Activated CD4-positive, alpha-beta T cell treated with anti-CD3 and anti-CD28 coated beads for 1 hour (primary cell): ENCODE results near the gene MTSS2.

Source experiments
- DNase-seq: peaks from one replicate; pipeline ENCODE4 v3.0.0-alpha.2; 2020

Gene MTSS2

DNA sequence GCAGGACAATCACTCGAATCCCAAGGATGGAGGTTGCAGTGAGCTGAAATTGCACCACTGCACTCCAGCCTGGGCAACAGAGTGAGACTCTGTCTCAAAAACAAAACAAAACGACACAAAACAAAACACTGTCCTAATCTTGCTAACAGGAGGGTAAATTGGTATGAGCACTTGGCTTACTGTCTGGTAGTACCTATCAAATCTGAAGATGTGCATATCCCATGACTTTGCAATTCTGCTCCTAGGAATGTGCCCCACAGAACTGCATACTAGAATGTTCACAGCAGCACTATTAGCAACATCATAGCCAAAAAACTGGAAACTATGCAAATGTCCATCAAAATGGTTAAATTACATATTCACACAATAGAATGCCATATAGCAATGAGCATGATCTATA, 15.7 kb downstream of the MTSS2 start:
- DNase-seq = no peak

DNA sequence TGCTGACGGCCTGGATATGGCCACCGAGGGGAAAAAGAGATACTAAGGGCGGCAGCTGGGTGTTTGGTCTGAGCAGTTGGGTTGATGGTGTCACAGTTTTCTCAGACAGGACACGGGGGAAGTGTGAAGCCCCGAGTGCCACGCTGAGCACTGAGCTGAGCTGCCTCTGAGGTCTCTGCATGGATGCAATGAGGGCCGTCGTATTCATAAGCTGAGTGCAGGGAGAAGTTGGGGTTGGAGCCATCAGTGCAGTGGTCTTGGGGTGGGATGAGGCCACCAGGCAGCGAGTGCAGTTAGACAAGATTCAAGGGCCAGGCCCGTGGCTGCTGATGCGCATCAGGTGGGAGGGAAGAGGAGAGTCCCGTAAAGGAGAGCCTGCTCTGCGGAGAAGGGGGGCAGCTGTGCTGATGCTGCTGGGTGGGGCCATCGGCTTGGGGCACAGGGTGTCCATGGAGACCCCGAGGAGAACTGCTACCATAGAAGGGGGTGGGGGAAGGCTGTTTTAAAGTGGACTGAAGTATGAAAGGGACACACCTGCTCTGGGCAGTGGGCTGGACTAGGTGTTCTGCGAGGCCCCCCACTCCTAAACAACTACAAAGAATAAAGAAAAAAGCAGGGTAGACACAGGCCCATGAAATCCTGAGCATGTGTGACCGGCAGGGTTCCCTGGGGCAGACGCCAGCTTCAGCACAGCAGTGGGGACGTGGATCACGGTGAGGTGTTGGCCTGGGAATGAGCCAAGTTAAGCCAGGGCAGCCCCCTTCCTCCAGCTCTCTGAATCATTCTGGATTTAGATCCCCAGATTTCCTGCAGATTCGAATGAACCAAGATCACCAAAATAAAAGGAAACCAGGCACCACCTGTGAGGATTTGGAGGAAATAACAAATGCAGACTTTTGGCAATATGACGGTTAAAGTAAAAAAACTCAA, 19.8 kb downstream of the MTSS2 start:
- DNase-seq = no peak

DNA sequence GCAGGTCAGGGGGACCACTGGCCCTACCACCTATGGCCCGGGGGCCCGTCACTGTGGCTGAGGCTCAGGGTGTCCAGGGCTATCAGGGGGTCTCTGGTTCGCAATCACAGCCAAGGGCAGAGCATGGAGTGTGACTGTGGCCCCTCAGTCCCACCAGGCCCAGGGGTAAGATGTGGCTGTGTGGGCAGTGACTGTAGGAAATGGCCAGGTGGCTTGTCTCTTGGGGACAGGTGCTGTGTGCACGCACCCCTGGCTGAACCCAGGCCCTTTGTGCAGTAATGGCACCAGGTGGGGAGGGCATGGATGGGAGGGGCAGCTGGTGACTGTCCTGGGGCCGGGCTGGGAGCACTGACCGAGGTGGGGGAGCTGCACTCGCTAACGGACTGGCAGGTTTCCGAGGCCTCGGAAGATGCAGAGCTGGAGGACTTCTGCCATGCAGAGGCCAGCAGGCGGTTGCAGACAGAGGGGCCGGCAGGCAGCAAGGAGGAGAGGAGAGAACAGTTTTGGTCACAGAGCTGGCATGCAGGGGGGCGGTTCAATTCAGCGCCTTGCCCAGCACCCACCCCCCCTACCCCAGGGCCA, 20.6 kb downstream of the MTSS2 start:
- DNase-seq = no peak

DNA sequence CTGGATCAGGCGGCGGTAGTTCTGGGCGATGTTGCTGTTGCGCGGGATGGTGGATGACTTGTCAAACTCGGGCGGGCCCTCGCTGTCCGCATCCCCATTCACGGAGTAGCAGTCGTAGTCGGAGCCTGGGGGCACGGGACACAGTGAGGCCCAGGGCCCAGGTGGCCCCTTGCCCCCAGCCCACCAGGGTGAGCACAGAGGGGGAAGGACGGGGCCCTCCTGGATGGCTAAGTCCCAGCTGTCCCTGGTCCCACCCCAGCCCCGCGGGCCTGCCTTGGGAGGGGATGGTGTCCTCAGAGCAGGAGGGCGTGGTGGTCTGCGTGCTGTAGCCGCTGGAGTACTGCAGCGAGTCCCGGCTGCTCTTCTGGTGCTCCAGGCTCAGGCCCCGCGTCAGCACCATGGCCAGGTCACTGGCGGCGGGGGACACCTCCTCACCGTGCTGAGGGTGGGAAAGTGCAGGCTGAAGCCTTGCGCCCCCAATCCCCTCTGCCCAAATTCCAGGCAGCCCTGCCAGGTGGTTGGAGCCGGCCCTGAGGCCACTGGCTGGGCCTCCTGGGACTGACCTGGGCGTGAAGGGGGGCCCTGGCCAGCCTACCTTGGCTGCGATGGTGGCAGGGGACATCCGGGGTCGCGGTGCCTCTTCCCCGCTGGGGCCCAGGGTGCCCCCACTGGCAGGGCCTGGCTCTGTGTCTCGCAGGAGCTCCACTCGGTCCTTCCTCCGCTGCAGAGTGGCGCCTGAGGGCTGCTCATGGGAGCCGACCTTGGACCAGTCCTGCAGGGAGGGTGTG, 21.3 kb downstream of the MTSS2 start:
- DNase-seq = no peak

DNA sequence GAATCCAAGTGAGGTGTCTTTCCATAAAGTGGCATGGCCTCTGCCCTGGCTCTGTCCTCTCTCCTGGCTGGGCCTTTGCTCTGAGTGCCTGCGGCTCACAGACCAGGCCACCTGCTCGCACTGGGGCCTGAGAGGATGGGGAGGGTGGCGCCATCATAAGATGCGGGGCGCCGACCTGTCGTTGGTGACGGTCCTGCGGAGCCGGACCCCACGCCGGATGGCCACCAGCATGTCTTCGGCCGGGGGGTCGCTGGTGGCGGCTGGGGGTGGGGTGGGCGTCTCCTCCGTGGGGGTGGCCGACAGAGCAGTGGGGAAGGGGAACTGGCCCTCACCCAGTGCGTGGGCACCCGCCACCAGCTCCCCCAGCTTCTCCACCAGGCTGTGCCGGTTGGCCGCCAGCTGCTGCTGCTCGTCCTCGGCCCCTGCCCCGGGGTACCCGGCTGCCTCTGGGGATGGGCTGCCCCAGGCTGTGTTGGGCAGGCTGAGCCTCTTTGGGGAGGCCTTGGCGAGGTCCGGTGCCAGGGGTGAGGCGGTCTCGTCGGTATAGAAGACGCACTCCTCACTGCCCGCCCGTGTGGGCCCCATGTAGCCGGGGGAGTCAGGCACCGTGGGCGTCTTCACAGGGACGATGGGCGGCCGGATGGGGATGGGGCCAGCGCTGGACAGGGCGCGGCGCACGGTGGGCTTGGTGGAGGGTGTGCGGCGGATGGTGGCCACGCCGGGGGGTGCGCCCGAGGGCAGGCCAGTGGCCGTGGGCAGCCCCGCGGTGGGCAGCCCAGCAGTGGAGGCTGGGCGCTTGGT, 22.1 kb downstream of the MTSS2 start:
- no peak for DNase-seq

DNA sequence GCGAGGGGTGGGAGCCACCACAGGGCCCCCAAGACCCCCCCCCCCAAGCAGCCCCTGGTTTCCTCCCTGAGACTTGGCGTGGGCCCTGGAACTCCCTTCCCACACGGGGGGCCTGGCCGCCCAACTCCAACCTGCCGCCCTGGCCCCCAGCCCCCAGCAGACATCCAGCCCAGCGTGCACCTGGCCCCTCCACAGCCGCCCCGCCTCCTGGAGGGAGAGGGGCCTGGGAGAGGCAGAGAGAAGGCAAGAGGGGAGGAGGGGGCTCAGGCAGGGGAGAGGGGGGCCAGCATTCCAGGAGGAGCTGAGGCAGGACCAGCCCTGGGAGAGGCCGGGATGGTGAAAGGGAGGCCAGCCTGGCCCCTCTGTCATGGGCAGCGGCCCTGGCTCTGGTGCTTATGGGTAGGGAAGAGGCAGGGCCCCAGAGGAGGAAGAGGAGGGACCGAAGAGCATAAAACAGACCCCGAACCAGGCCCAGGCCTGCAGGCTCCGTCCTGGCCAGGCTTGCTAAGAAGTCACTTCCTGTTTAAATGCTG, 22.8 kb downstream of the MTSS2 start:
- no peak for DNase-seq

DNA sequence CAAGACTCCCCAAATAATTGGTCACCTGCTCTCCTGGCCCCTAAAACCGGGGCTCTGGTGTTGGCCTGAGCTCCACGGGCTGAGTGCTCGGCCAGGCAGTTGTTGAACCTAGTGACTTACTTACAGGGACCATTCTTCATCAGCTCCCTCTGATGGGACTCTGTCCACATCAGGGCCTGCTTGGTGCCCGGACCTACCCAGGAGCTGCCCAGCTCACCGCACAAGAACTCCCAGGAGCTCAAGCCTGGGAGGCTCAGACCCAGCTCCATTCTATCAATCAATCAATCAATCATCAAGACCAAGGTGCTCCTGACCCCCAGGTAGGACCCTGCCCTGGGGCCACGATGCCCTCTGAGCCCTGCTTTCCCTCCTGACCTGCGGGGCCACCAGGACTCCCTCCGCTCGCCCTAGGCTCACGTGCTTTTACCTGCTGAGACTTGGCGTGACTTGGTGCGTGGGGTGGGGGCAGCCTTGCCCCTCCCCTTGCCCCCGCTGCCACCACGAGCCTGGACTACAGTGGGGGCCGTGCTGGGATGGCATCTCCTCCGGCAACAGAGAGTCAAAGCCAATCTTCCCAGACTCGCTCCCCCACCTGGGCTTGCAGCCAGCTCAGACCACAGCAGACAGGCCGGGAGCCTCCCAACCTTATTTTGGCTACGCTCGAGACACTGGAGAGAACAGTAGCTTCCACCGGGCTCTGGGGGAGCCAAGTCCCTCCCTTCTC, 23.8 kb downstream of the MTSS2 start:
- DNase-seq = no peak

DNA sequence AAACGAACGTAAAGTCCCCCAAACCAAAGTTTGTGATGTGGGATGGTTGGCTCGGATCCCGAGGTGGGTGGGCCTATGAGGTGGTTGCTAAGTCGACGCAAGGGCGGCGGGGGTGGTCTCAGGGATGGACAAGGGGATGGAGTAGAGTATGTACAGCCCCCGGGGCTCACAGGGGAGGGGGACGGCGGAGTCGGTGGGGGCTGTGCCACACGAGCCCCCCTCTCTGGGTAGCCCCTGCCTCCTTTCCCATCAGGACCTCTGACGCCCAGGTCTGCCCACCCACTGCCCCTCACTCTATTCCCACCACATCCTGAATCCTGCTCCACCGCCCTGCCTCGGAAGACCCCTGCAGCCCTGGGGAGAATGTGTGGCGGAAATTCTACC, 24.3 kb downstream of the MTSS2 start:
- no peak for DNase-seq

DNA sequence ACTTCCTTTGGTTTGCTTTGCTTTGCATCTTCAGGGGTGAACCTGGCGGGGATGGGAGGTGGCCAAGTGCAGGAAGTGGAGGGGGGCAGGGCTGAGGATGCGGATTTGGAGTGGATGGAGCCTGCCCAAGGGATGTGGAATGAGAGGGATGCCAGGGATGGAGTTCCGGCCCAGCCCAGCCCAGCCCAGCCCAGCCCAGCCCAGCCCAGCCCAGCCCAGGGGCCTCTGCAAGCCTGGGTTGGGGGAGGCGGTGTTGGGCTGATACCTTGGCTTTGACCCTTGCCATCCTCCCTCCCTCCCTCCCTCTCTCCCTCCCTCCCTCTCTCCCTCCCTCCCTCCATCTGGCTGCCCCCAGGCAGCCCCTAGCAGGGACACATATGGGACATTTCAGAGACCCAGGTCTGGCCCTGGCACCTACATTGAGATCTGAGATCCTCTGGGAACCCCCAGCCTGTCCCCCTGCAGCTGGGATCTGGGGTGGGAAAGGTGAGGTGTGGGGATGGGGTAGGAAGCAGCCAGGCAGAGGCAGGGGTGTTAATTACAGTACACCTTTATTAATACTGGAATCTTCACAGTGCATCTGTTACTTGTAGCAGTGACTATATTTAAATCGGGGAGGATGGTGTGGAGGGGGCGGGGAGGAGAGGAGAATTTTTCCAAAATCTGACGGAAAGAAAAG, 25.0 kb downstream of the MTSS2 start:
- no peak for DNase-seq

DNA sequence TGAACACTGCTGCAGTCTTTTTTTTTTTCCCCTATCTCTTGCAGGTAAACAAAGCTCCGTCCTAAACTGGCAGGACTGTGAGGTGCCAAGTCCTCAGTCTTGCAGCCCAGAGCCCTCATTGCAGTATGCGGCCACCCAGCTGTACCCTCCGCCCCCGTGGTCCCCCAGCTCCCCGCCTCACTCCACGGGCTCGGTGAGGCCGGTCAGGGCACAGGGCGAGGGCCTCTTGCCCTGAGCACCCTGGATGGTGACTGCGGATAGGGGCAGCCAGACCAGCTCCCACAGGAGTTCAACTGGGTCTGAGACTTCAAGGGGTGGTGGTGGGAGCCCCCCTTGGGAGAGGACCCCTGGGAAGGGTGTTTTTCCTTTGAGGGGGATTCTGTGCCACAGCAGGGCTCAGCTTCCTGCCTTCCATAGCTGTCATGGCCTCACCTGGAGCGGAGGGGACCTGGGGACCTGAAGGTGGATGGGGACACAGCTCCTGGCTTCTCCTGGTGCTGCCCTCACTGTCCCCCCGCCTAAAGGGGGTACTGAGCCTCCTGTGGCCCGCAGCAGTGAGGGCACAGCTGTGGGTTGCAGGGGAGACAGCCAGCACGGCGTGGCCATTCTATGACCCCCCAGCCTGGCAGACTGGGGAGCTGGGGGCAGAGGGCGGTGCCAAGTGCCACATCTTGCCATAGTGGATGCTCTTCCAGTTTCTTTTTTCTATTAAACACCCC, 25.7 kb downstream of the MTSS2 start:
- DNase-seq = no peak

DNA sequence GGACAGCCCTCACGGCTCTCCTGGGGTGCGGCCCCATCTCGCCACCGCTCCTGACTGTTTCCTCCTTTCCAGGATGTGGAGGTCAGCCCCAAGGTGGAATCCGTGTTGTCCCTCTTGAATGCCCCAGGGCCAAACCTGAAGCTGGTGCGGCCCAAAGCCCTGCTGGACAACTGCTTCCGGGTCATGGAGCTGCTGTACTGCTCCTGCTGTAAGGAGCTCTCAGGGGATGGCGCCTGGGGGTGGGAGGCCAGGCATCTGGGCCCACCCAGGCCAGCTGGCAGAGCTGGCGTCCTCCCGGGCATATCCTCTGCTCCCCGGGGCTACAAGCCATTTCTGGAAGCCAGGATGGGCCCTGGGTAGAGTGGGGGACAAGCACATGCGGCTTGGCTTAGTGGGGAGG, 26.3 kb downstream of the MTSS2 start:
- DNase-seq = no peak

DNA sequence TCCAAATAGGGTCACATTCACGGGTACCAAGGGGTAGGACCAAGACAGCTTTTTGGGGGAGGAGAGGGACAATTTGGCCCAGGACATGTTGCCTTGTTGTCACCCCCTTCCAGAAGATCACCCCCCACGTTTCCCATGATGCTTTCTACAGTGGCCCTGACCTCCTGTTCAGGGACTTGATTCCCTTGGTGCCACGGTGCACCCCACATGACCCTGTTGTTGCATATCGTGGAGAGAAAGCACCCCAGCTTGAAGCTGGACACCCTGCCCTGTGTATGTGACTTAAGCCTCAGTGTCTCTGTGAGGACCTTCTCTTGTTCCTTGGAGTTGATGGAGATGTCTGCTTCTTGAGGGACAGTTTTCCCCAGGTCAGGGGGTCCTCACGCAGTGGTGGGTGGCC, 26.9 kb downstream of the MTSS2 start:
- DNase-seq = no peak

DNA sequence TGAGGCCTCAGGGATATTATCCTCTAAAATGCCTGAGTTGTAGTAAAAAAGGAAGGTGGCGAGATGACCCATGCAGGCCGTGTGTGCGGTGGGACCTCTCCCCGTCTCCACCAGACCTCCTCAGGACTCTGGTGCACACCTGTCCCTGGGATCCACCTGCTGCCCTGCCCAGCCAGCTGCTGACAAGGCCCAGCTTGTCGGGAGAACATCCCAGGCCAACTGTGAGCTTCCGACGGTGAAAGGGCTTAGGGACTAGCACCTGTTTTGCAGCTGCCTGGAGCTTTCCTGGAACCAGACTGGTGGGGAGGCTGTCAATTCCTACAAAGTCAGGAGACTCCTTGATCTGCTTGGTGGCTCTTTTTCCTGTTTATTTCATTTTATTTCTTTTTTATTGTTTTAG, 27.9 kb downstream of the MTSS2 start:
- DNase-seq = no peak

DNA sequence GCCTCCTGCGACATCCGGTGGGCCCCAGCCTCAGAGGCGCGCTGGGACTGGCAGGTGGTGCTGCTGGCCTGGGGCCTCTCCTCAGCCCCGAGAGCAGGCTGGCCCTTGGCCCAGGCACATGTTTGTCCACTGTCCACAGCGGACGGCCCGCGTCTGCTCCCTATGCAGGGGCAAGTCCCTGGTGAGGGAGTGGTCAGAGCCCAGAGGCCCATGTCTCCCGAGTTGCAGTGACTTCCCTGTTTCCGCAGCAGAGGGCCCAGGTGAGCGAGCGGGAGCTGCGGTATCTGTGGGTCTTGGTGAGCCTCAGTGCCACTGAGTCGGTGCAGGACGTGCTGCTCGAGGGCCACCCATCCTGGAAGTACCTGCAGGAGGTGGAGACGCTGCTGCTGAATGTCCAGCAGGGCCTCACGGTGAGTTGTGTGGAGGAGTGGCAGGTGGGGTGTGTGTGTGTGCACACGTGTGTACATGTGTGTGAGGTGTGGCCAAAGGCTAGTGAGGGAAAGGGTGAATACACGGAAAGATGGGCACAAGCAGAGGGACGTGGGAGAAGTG, 29.1 kb downstream of the MTSS2 start:
- DNase-seq = no peak

DNA sequence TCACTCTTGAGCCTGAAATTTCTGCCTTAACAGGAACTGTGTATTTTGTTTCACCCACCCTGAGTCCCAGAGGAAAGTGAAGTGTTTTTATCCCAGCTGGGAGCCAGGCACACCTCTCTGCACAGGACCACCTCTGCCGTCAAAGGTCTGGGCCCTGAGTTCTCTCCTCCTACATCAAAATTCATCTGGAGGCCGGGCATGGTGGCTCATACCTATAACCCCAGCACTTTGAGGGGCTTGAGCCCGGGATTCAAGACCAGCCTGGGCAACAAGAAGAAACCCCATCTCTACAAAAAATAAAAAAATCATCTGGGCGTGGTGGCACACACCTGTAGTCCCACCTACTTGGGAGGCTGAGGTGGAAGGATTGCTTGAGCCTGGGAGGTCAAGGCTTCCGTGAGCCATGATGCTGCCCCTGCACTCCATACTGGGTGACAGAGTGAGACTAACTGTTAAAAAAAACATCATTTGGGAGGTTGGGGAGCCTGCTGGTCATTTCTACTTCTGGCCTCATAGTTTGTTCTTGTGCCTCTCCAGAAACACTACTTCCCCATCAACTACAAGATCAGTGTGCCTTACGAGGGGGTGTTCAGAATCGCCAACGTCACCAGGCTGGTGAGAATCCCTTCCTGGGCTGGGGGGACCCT, 29.7 kb downstream of the MTSS2 start:
- DNase-seq = no peak

DNA sequence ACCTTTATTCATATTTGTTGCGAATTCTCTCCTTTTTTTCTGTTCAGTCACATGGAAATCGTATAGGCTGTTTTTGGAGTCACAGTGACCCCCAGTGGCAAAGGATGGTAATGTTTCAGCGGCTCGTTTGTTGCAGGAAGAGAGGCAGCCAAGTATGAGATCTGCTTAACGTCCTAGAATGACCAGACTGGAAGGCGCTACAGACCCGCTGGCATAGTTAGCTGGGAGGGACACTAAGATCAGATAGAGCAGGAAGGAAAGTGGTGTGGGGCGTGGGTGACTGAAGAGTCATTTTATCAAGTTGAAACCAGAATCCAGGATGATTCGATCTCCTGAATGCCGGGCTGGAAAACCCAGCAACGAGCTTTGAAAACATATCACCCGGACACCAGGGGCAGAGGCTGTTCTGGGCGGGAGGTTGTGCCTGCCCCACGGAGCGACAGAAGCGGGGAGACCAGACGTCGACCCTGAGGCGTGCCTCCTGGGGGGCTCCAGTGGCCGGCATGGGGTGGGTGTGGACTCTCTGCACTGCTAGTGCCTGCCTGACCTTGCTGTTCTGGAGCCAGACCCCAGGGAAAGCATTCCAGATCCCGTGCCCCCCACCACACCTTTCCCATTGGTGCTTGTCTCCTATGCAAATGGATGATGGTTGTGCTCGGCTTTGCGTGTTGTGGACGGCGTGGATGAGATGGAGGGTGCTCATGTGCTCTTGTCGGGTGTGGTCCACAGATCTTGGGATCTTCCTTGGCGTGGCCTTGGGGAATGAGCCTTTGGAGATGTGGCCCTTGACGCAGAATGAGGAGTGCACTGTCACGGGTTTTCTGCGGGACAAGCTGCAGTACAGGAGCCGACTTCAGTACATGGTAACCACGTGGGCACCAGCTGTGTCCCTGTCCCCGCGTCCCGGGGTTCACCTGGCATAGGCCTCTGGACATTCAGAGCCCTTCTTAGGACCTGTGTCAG, 31.8 kb downstream of the MTSS2 start:
- DNase-seq = peak; percentile 65

DNA sequence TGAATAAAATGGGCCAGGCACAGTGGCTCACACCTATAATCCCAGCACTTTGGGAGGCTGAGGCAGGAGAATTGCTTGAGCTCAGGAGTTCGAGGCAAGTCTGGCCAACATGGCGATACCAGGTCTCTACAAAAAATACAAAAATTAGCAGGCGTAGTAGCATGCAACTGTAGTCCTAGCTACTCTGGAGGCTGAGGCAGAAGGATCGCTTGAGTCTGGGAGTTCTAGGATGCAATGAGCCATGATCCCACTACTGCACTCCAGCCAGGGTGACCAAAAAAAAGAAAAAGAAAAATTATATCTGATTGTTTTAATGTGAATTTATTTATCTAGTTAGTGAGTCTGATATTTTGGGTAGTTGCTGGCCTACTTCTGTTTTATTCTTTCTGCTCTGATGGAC, 32.4 kb downstream of the MTSS2 start:
- DNase-seq = no peak

DNA sequence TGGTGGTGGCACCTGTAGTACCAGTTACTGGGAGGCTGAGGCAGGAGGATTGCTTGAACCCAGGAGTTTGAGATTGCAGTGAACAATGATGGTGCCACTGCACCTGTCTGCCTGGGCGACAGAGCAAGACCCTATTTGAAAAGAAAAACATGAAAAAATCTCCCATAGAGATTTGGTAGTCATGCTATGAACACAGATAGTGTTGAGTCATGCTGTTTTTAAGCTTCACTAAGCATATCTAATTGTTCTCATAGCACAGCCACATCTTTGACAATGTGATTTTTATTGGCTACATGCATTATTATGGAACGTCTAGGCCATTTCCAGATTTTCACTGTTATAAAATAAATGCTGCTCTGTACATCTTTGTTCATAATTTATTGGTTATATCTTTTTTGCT, 33.5 kb downstream of the MTSS2 start:
- no peak for DNase-seq

DNA sequence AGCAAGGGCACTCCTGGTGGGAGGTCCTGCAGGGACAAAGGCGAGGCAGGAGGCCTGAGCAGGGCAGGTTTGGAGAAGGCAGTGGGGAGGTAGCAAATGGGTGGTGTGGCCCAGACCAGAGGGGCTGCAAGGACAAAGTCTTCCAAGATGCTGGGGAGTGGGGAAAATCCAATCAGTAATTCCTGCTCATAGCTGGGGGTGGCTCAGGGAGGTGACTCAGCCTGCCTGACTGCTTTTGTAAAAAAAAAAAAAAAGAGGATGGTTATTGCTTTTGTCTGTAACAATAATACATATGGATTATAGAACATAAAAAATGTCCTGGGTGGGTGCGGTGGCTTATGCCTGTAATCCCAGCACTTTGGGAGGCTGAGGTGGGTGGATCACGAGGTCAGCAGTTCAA, 34.3 kb downstream of the MTSS2 start:
- DNase-seq = no peak
